Pancreas (tissue), 8 donors: ENCODE results near the gene SEC14L5. TPM values are rescaled to one million over a fixed set of nuclear protein-coding genes. Genes with fewer than 3 reads are reported as not detected.

ENCODE experiments used
- polyA plus RNA-seq, 2 donors: library from polyadenylated mRNA; stranded (reverse); fragments of 200-250 nt; gene quantifications; one replicate each; pipeline ENCODE4 v1.2.3, GENCODE V29; 2013
- total RNA-seq, 6 donors: library from RNA; stranded (reverse); fragmentation: NEBNext Ultra II Directional in 4 of 6; extraction: Animal tissue kit (Norgen Biotek cat#: 25700) in 4 of 6; gene quantifications; one replicate each; pipeline versions ENCODE4 v1.2.1 to v1.2.4, GENCODE V29; 2021 to 2023
- donor health status: healthy with polysubstance abuse.
- donor health status: DM: no; HTN: no; CAD: no; lungs with moderate emphysema.
- donor health status: DM: no; HTN: no; CAD: no.
- donor health status: Bipolar disorder and iron deficiency.
- donor health status: DM: yes; HTN: yes; CAD: no.
- donor health status: DM: no; HTN: no; CAD: no.
- donor health status: DM: no; HTN: no; CAD: no.
- donor health status: DM: yes; HTN: yes; CAD: no.

The SEC14L5 gene
- total and polyA plus RNA-seq, 8 donors: 0.22 to 0.79 (median 0.51) TPM

Other genes starting within 250 kb of the SEC14L5 start
- gene ANKS3, start 224.1 kb upstream of the SEC14L5 start, total RNA-seq: 10 to 100 TPM in 5 of 6 donors, 1 to 10 TPM in 1; 8.7 to 20.4 (median 11.7) TPM
- gene ANKS3, start 224.1 kb upstream of the SEC14L5 start, polyA plus RNA-seq: 10 to 100 TPM; 56.8 to 69.1 TPM
- gene DNAAF8, start 223.8 kb upstream of the SEC14L5 start, total RNA-seq: 1 to 10 TPM in 1 of 6 donors, under 1 TPM in 5; 0.23 to 1.0 (median 0.58) TPM
- 1 to 10 TPM in 1 of 2 donors, under 1 TPM in 1; 0.52 to 1.0 TPM for gene DNAAF8, start 223.8 kb upstream of the SEC14L5 start, polyA plus RNA-seq
- 10 to 100 TPM in 1 of 6 donors, 1 to 10 TPM in 5; 5.5 to 10.0 (median 7.2) TPM for gene ZNF500, start 191.2 kb upstream of the SEC14L5 start, total RNA-seq
- gene ZNF500, start 191.2 kb upstream of the SEC14L5 start, polyA plus RNA-seq: 10 to 100 TPM in 1 of 2 donors, 1 to 10 TPM in 1; 6.5 to 14.1 TPM
- gene SEPTIN12, start 170.0 kb upstream of the SEC14L5 start, total RNA-seq: not detected
- 1 to 10 TPM in 1 of 2 donors, not detected in 1; 1.4 TPM for gene SEPTIN12, start 170.0 kb upstream of the SEC14L5 start, polyA plus RNA-seq
- gene SMIM22, start 163.0 kb upstream of the SEC14L5 start, total RNA-seq: 10 to 100 TPM; 49.2 to 69.1 (median 63.2) TPM
- gene SMIM22, start 163.0 kb upstream of the SEC14L5 start, polyA plus RNA-seq: 100 to 1,000 TPM; 176 to 367 TPM
- 10 to 100 TPM; 12.3 to 18.3 (median 13.0) TPM for gene ROGDI, start 155.7 kb upstream of the SEC14L5 start, total RNA-seq
- 10 to 100 TPM; 55.0 to 63.0 TPM for gene ROGDI, start 155.7 kb upstream of the SEC14L5 start, polyA plus RNA-seq
- 10 to 100 TPM; 27.2 to 58.6 (median 40.4) TPM for gene GLYR1, start 111.0 kb upstream of the SEC14L5 start, total RNA-seq
- gene GLYR1, start 111.0 kb upstream of the SEC14L5 start, polyA plus RNA-seq: 10 to 100 TPM; 33.0 to 41.4 TPM
- gene UBN1, start 110.8 kb upstream of the SEC14L5 start, total RNA-seq: 10 to 100 TPM; 10.4 to 17.3 (median 12.4) TPM
- 10 to 100 TPM in 1 of 2 donors, 1 to 10 TPM in 1; 8.0 to 10.1 TPM for gene UBN1, start 110.8 kb upstream of the SEC14L5 start, polyA plus RNA-seq
- 10 to 100 TPM; 10.4 to 19.8 (median 12.9) TPM for gene PPL, start 21.2 kb upstream of the SEC14L5 start, total RNA-seq
- 10 to 100 TPM; 15.7 to 27.2 TPM for gene PPL, start 21.2 kb upstream of the SEC14L5 start, polyA plus RNA-seq
- 1 to 10 TPM; 3.7 to 7.0 (median 6.4) TPM for gene NAGPA, start 75.6 kb downstream of the SEC14L5 start, total RNA-seq
- 10 to 100 TPM in 1 of 2 donors, 1 to 10 TPM in 1; 8.3 to 10.0 TPM for gene NAGPA, start 75.6 kb downstream of the SEC14L5 start, polyA plus RNA-seq
- 1 to 10 TPM in 5 of 6 donors, not detected in 1; 1.1 to 9.1 (median 5.2) TPM for gene C16orf89, start 107.6 kb downstream of the SEC14L5 start, total RNA-seq
- gene C16orf89, start 107.6 kb downstream of the SEC14L5 start, polyA plus RNA-seq: 1 to 10 TPM; 1.6 to 1.7 TPM
- gene ALG1, start 113.5 kb downstream of the SEC14L5 start, total RNA-seq: 10 to 100 TPM; 13.0 to 23.3 (median 16.9) TPM
- gene ALG1, start 113.5 kb downstream of the SEC14L5 start, polyA plus RNA-seq: 10 to 100 TPM; 14.1 to 15.3 TPM
- gene EEF2KMT, start 139.5 kb downstream of the SEC14L5 start, total RNA-seq: 1 to 10 TPM; 2.5 to 8.2 (median 4.9) TPM
- 1 to 10 TPM; 4.2 to 4.3 TPM for gene EEF2KMT, start 139.5 kb downstream of the SEC14L5 start, polyA plus RNA-seq